ENCODE data around the gene ATP1B2.
"Not testable (repeated sequence)": the region's sequence is repeated elsewhere in the genome, so short reads cannot be mapped to it uniquely, and the experiment has no call there.

The ATP1B2 gene

DNA sequence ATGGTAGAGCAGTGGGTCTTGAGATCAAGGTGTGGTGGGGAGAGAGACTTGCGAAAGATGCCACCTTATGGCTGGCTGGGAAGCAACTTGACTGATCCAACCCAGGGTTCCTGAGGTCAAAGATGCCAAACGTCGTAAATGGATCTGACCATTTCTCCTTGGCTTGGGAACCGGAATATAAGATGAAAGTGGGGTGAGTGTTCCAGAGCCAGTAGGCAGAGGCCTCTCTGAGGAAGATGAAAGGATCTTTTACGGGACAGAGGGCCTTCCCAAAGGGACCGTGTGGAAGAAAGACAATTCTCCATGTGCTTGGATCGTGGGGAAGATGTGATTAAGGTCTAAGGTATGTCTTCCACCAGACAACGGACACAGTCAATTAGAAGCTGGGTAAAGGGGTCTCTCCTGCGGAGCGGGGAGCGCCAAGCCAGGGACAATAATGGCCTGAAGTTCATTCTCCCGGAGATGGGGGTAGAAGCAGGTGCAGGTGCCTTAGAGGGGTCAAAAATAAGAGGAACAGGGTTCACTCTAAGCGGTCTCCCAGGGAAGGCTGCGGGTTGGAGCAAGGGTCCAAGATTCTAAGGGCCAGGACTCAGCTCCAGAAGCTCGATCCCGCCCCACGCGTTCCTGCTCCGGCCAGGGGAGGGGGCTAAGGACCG is 36.8 kb upstream of the ATP1B2 start:
- DNase-seq (ENCODE audit: extremely low spot score) = no peak
- CTCF ChIA-PET = interaction anchor here (1.0 to 9.0 kb wide), 8 partner anchors 10 to 73 kb away, joined by 3 to 68 read pairs (median 5); partner anchors contain the start of genes SAT2, SHBG and TP53
- TF ChIP-seq, protein P1, sequence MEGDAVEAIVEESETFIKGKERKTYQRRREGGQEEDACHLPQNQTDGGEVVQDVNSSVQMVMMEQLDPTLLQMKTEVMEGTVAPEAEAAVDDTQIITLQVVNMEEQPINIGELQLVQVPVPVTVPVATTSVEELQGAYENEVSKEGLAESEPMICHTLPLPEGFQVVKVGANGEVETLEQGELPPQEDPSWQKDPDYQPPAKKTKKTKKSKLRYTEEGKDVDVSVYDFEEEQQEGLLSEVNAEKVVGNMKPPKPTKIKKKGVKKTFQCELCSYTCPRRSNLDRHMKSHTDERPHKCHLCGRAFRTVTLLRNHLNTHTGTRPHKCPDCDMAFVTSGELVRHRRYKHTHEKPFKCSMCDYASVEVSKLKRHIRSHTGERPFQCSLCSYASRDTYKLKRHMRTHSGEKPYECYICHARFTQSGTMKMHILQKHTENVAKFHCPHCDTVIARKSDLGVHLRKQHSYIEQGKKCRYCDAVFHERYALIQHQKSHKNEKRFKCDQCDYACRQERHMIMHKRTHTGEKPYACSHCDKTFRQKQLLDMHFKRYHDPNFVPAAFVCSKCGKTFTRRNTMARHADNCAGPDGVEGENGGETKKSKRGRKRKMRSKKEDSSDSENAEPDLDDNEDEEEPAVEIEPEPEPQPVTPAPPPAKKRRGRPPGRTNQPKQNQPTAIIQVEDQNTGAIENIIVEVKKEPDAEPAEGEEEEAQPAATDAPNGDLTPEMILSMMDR (IDR thresholded peaks at IDR 0.05; ENCODE audit: control extremely low read depth, extremely low read depth, low read depth, missing control alignments) = no peak
- POLR2A ChIA-PET = interaction anchor here (1.2 kb wide), 2 partner anchors 31 to 129 kb away, joined by 4 to 5 read pairs; partner anchors contain the start of genes MPDU1 and POLR2A

DNA sequence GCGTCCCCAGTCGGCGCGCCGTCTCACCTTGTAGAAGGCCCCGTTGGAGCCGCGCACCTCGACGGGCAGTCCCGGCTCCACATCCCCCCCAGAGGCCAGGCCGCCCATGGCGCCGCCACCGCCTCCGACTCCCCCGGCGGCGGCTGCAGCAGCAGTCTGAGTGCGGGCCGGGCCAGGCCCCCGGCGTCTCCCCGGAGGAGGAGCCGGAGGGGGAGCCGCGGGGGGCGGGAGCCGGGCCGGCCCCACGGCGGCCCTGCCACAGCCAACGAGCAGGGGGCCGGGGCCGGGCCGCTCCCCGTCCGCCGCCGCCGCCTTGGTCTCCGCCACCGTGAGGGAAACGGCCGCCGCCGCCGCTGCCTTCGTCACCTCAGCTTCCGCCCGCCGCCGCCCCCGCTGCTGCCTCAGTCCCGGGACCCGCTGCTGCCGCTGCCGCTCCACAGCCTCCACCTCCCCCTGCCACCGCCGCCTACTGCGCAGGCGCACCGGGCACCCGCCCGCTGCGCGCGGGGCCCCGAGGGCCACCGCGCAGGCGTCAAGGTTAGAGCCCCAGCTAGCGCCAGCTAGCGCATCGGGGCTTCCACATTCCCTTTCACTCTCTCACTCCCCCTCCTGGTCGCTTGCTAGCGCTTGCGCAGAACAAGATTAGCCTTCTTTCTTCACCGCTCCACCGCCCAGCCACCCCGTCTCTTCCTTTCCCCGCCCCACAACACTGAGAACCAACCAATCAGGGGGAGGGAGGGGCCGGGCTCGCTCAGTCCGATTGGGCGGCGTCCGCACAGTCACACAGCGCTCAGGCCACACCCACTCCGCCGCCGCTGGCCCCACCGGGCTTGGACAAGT is 36.1 kb upstream of the ATP1B2 start, which contains the start of gene FXR2:
FXR2 (minus strand) TSS at position 473 of the 840 bp plus-strand sequence; CDS start at position 108, 365 bp downstream.
- CTCF ChIA-PET = interaction anchor here (1.0 to 9.0 kb wide), 10 partner anchors 9 to 323 kb away, joined by 3 to 68 read pairs (median 4); partner anchors contain the start of genes SAT2, SHBG and TP53
- DNase-seq (ENCODE audit: extremely low spot score) = peak; percentile 99
- TF ChIP-seq, protein P1 (IDR thresholded peaks at IDR 0.05; ENCODE audit: control extremely low read depth, extremely low read depth, low read depth, missing control alignments) = peak; percentile 57
- POLR2A ChIA-PET = interaction anchor here (0.6 to 1.2 kb wide), 6 partner anchors 10 to 130 kb away, joined by 3 to 6 read pairs (median 4); partner anchors contain the start of genes MPDU1, POLR2A, SAT2 and TP53

DNA sequence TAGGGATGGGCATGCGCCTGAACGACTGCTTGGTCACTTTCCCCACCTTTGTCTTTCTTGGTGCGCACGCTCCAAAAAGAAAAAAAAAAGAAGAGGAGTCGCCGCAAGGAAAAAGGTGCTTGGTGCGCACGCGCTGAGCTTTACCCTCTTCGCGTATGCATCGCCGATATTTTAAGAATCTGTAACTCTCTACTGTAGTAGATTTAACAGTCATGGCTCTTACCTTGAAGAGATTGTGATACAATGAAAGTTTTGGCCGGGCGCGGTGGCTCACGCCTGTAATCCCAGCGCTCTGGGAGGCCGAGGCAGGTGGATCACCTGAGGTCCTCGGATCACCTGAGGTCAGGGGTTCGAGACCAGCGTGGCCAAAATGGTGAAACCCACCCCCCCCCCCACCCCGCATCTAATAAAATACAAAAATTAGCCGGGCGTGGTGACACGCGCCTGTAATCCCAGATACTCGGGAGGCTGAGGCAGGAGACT is 35.4 kb upstream of the ATP1B2 start:
- ChIA-PET POLR2A (interaction anchor here (0.6 to 1.2 kb wide), 6 partner anchors 11 to 130 kb away, joined by 3 to 6 read pairs (median 4); partner anchors contain the start of genes MPDU1, POLR2A, SAT2 and TP53), CTCF (interaction anchor here (1.0 to 9.0 kb wide), 8 partner anchors 9 to 324 kb away, joined by 3 to 68 read pairs (median 5); partner anchors contain the start of genes SAT2, SHBG, TP53 and WRAP53)
- TF ChIP-seq, protein P1 (IDR thresholded peaks at IDR 0.05; ENCODE audit: control extremely low read depth, extremely low read depth, low read depth, missing control alignments) = no peak
- no peak for DNase-seq (ENCODE audit: extremely low spot score)

DNA sequence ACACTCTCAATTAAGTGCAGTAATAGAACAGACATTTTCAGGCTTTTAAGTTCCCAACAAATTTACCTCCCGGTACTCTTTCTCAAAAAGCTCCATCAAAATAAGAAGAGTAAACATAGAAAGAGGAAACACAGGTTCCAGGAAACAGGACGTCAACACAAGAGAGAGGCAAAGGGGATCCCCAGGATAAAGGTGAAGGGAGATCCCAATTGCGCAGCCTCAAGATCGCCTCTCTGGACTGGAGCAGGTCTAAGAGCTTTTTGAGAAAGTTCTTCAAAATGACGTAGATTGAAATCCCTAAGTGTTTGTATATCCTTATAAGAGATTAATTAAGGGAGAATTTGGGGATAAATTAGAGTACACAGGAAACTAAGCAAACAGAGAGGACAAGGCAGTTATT is 32.1 kb upstream of the ATP1B2 start:
- TF ChIP-seq, protein P1 (IDR thresholded peaks at IDR 0.05; ENCODE audit: control extremely low read depth, extremely low read depth, low read depth, missing control alignments) = no peak
- POLR2A ChIA-PET = no interaction called here
- CTCF ChIA-PET = interaction anchor here (0.8 to 9.0 kb wide), 2 partner anchors 12 to 69 kb away, joined by 3 to 68 read pairs; partner anchors contain the start of genes SAT2 and SHBG
- DNase-seq (ENCODE audit: extremely low spot score) = no peak

DNA sequence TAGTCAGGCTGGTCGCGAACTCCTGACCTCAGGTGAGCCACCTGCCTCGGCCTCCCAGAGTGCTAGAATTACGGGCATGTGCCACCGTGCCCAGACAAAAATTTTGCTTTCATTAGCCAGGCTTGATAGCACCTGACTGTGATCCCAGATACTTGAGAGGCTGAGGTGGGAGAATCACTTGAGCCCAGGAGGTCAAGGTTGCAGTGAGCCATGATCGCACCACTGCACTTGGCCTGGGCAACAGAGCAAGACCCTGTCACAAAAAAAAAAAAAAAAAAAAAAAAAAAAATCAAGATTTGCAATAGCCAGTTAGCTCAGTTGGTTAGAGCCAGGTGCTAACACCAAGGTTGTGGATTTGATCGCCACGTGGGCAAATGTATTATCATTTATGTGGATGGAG is 29.9 kb upstream of the ATP1B2 start:
- TF ChIP-seq, protein P1 (IDR thresholded peaks at IDR 0.05; ENCODE audit: control extremely low read depth, extremely low read depth, low read depth, missing control alignments) = no peak
- DNase-seq (ENCODE audit: extremely low spot score) = no peak
- ChIA-PET CTCF (interaction anchor here (2.2 kb wide), 1 partner anchor 106 kb away, joined by 6 read pairs; no protein-coding TSS in a partner anchor), POLR2A (no interaction called here)

DNA sequence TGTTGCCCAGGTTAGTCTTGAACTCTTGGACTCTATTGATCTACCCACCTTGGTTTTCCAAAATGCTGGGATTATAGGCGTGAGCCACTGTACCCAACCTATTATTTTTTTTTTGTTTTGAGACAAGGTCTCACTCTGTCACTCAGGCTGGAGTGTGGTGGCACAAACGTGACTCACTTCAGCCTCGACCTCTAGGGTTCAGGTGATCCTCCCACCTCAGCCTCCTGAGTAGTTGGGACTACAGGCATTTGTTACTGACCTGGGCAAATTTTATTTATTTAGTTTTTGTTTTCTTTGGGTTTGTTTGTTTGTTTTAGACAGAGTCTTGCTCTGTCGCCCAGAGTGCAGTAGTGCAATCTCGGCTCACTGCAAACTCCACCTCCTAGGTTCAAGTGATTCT is 27.1 kb upstream of the ATP1B2 start:
- no peak for DNase-seq (ENCODE audit: extremely low spot score)
- TF ChIP-seq, protein P1 (IDR thresholded peaks at IDR 0.05; ENCODE audit: control extremely low read depth, extremely low read depth, low read depth, missing control alignments) = no peak
- CTCF ChIA-PET = interaction anchor here (1.3 to 1.5 kb wide), 2 partner anchors 9 kb away, joined by 4 to 5 read pairs; partner anchors contain the start of gene FXR2
- POLR2A ChIA-PET = no interaction called here

DNA sequence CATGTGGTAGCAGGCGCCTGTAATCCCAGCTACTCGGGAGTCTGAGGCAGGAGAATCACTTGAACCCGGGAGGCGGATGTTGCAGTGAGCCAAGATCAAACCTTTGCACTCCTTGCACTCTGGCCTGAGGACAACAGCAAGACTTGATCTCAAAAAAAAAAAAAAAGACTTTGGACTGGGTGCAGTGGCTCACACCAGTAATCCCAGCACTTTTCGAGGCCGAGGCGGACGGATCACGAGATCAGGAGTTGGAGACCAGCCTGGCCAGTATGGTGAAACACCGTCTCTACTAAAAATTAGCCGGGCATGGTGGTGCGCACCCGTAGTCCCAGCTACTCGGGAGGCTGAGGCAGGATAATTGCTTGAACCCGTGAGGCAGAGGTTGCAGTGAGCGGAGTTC is 25.0 kb upstream of the ATP1B2 start:
- CTCF ChIA-PET = interaction anchor here (4.3 to 9.5 kb wide), 2 partner anchors 11 to 63 kb away, joined by 31 to 68 read pairs; partner anchors contain the start of genes FXR2, TP53 and WRAP53
- POLR2A ChIA-PET; DNase-seq (ENCODE audit: extremely low spot score): not testable (repeated sequence)
